T-helper 1 cell (primary cell): ENCODE results near the gene ACTR3C.
"Not testable (repeated sequence)": the region's sequence is repeated elsewhere in the genome, so short reads cannot be mapped to it uniquely, and the experiment has no call there.

ENCODE experiments used
- DNase-seq, 5 donors: peaks; one replicate each; pipeline ENCODE4 v3.0.0-alpha.2; 2012 to 2020

Gene ACTR3C

GRCh38 chr7:150278383-150278782 is 45.0 kb downstream of the ACTR3C start:
- DNase-seq = not testable (repeated sequence)

- peak in 2 of 5 donors; percentile 21 to 36 for DNase-seq
Observed at GRCh38 chr7:150276132-150276695, 47.1 kb downstream of the ACTR3C start.

GRCh38 chr7:150271898-150272297 is 51.4 kb downstream of the ACTR3C start:
- not testable (repeated sequence) for DNase-seq

GRCh38 chr7:150270101-150270824 is 53.1 kb downstream of the ACTR3C start:
- DNase-seq = not testable (repeated sequence)

GRCh38 chr7:150268798-150269197 is 54.5 kb downstream of the ACTR3C start:
- not testable (repeated sequence) for DNase-seq

- not testable (repeated sequence) for DNase-seq
Observed at GRCh38 chr7:150268287-150268686, 55.1 kb downstream of the ACTR3C start.

GRCh38 chr7:150266953-150267665 is 56.2 kb downstream of the ACTR3C start:
- DNase-seq = not testable (repeated sequence)

- not testable (repeated sequence) for DNase-seq
Observed at GRCh38 chr7:150262656-150263055, 60.7 kb downstream of the ACTR3C start.

- not testable (repeated sequence) for DNase-seq
Observed at GRCh38 chr7:150247745-150248144, 75.6 kb downstream of the ACTR3C start.

- not testable (repeated sequence) for DNase-seq
Observed at GRCh38 chr7:150245208-150245607, 78.1 kb downstream of the ACTR3C start.

- not testable (repeated sequence) for DNase-seq
Observed at GRCh38 chr7:150242935-150243334, 80.4 kb downstream of the ACTR3C start.

GRCh38 chr7:150225444-150225843 is 97.9 kb downstream of the ACTR3C start:
- DNase-seq = not testable (repeated sequence)

- DNase-seq = not testable (repeated sequence)
Observed at GRCh38 chr7:150222083-150222972, 101.0 kb downstream of the ACTR3C start.

- DNase-seq = not testable (repeated sequence)
Observed at GRCh38 chr7:150220673-150221181, 102.6 kb downstream of the ACTR3C start.

GRCh38 chr7:150219941-150220658 is 103.2 kb downstream of the ACTR3C start:
- DNase-seq = not testable (repeated sequence)

GRCh38 chr7:150206848-150207247 is 116.5 kb downstream of the ACTR3C start:
- DNase-seq = not testable (repeated sequence)

- not testable (repeated sequence) for DNase-seq
Observed at GRCh38 chr7:150205866-150206265, 117.5 kb downstream of the ACTR3C start.

- not testable (repeated sequence) for DNase-seq
Observed at GRCh38 chr7:150204577-150204976, 118.8 kb downstream of the ACTR3C start.

GRCh38 chr7:150202894-150203293 is 120.5 kb downstream of the ACTR3C start:
- DNase-seq = peak in 1 of 5 donors; percentile 72
